Heart left ventricle (tissue), 13 donors: Measurements from ENCODE around the gene RAB4A.

Experiments
- CTCF ChIP-seq, 12 donors: fragments of 200-600 bp; sonication (generic) in 4 of 12; IDR thresholded peaks; one replicate each; pipeline versions ENCODE4 v1.5.0 to v1.8.0; 2018 to 2022; ENCODE audit warnings: antibody characterized with exemption in 12 of 12, mild to moderate bottlenecking in 5 of 12
- POLR2A ChIP-seq, 2 donors: fragments of 450-650 bp; IDR thresholded peaks; one replicate each; pipeline ENCODE4 v1.6.1; 2017; ENCODE audit warnings: antibody characterized with exemption in 2 of 2, mild to moderate bottlenecking in 2 of 2, moderate library complexity in 2 of 2
- donor health status: ischemic (EF 13 %, LVEDD 7.1; RV severe dilation, severe dysfunction).
- donor health status: DM: no; HTN: yes; CAD: no.
- donor health status: DM: no; HTN: no; CAD: no.
- donor health status: ischemic (EF 25% LVEDD 6.9; RV normal size, moderate dysfunction).
- donor health status: ischemic (EF 25% LVEDD 5.7; RV mildly dilated, moderate dysfunction).
- donor health status: ischemic (EF 35%, LVEDD 5.7; RV mildly dilated, moderate dysfunction).
- donor health status: nonischemic (EF 11% LVEDD 7.7; RV severe dilation, severe dysfunction).
- donor health status: DM: yes; HTN: yes; CAD: no.
- donor health status: PGD.
- donor health status: ischemic (EF 29% LVEDD 5.4; RV normal size, mild dysfunction).
- donor health status: nonischemic (EF 23%, LVEDD 6.1; RV moderate dilation, normal function).

GRCh38 chr1:229334716-229335115 lies 63.8 kb downstream of the RAB4A start:
- TF ChIP-seq CTCF (IDR thresholded peaks at IDR 0.05) (no peak), POLR2A (IDR thresholded peaks at IDR 0.05) (no peak)
